ENCODE data around the gene HTR2C. TPM values are rescaled to one million over a fixed set of nuclear protein-coding genes. Genes with fewer than 3 reads are reported as not detected.

The HTR2C gene
- total and polyA plus RNA-seq, 2 of the 4 experiments (the other 2 are of a cell fraction): not detected

DNA sequence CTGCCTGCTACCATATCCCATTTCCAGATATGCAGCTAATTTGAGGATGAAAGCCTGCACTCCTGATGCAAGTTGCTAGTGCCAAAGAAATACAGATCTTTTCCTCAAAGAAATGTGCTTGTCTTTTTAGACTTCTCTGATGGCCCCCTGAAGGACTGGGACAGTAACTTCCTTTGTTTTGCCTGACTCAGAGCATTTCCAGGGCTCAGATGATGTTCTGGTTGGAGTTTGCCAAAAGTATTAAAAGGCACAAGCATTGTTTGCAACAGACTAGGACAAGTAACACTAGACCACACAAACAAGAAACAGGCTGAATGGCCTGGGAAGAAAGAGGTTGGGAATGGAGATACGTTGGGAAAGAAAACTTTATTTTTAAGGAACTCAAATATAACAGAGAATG lies 258.3 kb downstream of the HTR2C start:
- Histone ChIP-seq H3K36me3 (ENCODE audit: control insufficient read depth, insufficient read depth, low read length) (no peaks in the 10 kb centered on the region), H3K4ac (ENCODE audit: low read depth, low read length) (no peak overlapping the region), H3K4me3 (ENCODE audit: insufficient read depth, low read depth, low read length) (no peak overlapping the region), H4K5ac (ENCODE audit: low read depth, low read length) (no peak overlapping the region), H3K9ac (ENCODE audit: low read depth, low read length) (no peak overlapping the region), H3K23ac (ENCODE audit: low read depth, low read length) (no peak overlapping the region), H4K8ac (ENCODE audit: low read depth in 2 of 2, low read length in 2 of 2) (no peak overlapping the region), H3K9me3 (ENCODE audit: control insufficient read depth, insufficient read depth, low read length) (no peaks in the 10 kb centered on the region), H3K56ac (ENCODE audit: extremely low read depth, insufficient read depth, low read length) (no peak overlapping the region), H2AK5ac (ENCODE audit: low read depth, low read length) (no peak overlapping the region), H3K4me2 (ENCODE audit: low read depth, low read length) (no peak overlapping the region), H2BK5ac (ENCODE audit: low read depth, low read length, poor library complexity, severe bottlenecking) (no peak overlapping the region), H3K18ac (ENCODE audit: low read depth, low read length) (no peak overlapping the region), H3K9me1 (ENCODE audit: insufficient read depth, low read length) (no peaks in the 10 kb centered on the region), H3K27me3 (ENCODE audit: control insufficient read depth, insufficient read depth, low read length) (no peaks in the 10 kb centered on the region; the same call in 1 of the 2 replicates), H3K4me1 (ENCODE audit: control insufficient read depth, insufficient read depth, low read length) (no peaks in the 10 kb centered on the region), H2BK20ac (ENCODE audit: low read depth, low read length) (no peak overlapping the region), H2AK9ac (replicated peaks; ENCODE audit: low read depth, low read length, poor library complexity) (no peak overlapping the region), H2BK120ac (ENCODE audit: low read depth, low read length) (no peak overlapping the region), H4K20me1 (ENCODE audit: insufficient read depth, low read length) (no peaks in the 10 kb centered on the region), H2BK15ac (ENCODE audit: low read depth, low read length) (no peak overlapping the region), H3K14ac (replicated peaks; ENCODE audit: low read depth, low read length) (no peak overlapping the region), H3K27ac (ENCODE audit: insufficient read depth, low read length) (no peak overlapping the region), H4K91ac (ENCODE audit: insufficient read depth, low read depth, low read length) (no peak overlapping the region), H2AFZ (replicated peaks; ENCODE audit: low read length, poor library complexity) (no peak overlapping the region), H3K79me1 (ENCODE audit: low read depth in 1 of 2, low read length in 2 of 2) (no peaks in the 10 kb centered on the region)
- ChIA-PET POLR2A (ENCODE audit: unreplicated experiment) (no interaction called here), CTCF (interaction anchor here (0.6 kb wide), 1 partner anchor 1584 kb away, joined by 3 read pairs; no protein-coding TSS in a partner anchor)
- intact Hi-C loops (cut with micrococcal nuclease) (no loop called here), in situ Hi-C loops (cut with MboI; ENCODE audit: low sequenced_read_pairs) (no loop called here), dilution Hi-C loops (cut with HindIII; ENCODE audit: low sequenced_read_pairs, unreplicated experiment) (no loop called here)
- DNase-seq (no peak), ATAC-seq (ENCODE audit: low read depth) (no peak)
- BruUV-seq (replicated peaks): no TSS peak
- no CpG with 5 or more reads among the region's 1 CpG for WGBS, 2 experiments (ENCODE audit: extremely low coverage in 2 of 2, insufficient read length in 1 of 2)
- TF ChIP-seq, protein P1, sequence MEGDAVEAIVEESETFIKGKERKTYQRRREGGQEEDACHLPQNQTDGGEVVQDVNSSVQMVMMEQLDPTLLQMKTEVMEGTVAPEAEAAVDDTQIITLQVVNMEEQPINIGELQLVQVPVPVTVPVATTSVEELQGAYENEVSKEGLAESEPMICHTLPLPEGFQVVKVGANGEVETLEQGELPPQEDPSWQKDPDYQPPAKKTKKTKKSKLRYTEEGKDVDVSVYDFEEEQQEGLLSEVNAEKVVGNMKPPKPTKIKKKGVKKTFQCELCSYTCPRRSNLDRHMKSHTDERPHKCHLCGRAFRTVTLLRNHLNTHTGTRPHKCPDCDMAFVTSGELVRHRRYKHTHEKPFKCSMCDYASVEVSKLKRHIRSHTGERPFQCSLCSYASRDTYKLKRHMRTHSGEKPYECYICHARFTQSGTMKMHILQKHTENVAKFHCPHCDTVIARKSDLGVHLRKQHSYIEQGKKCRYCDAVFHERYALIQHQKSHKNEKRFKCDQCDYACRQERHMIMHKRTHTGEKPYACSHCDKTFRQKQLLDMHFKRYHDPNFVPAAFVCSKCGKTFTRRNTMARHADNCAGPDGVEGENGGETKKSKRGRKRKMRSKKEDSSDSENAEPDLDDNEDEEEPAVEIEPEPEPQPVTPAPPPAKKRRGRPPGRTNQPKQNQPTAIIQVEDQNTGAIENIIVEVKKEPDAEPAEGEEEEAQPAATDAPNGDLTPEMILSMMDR (conservative IDR thresholded peaks at IDR 0.05; ENCODE audit: low read depth, low read length): no peak
- TF ChIP-seq BHLHE40 (IDR thresholded peaks at IDR 0.05; ENCODE audit: low read depth, low read length): no peak
- TF ChIP-seq MAZ (IDR thresholded peaks at IDR 0.05; ENCODE audit: borderline replicate concordance, low read depth, low read length): no peak
- no peak for TF ChIP-seq MAFK (IDR thresholded peaks at IDR 0.05; ENCODE audit: low read depth, low read length)
- TF ChIP-seq RFX5 (IDR thresholded peaks at IDR 0.05; ENCODE audit: low read depth, low read length): no peak
- no peak for TF ChIP-seq POLR2A (IDR thresholded peaks at IDR 0.05; ENCODE audit: low read depth, low read length)
- no peak for TF ChIP-seq CEBPB (IDR thresholded peaks at IDR 0.05; ENCODE audit: low read depth, low read length)
- TF ChIP-seq SMC3 (IDR thresholded peaks at IDR 0.05; ENCODE audit: low read depth, low read length): no peak
- no peak for TF ChIP-seq NFE2L2 (IDR thresholded peaks at IDR 0.05; ENCODE audit: low read depth, low read length)
- TF ChIP-seq RAD21 (IDR thresholded peaks at IDR 0.05; ENCODE audit: low read length): no peak
- TF ChIP-seq, protein P2, sequence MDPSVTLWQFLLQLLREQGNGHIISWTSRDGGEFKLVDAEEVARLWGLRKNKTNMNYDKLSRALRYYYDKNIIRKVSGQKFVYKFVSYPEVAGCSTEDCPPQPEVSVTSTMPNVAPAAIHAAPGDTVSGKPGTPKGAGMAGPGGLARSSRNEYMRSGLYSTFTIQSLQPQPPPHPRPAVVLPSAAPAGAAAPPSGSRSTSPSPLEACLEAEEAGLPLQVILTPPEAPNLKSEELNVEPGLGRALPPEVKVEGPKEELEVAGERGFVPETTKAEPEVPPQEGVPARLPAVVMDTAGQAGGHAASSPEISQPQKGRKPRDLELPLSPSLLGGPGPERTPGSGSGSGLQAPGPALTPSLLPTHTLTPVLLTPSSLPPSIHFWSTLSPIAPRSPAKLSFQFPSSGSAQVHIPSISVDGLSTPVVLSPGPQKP (IDR thresholded peaks at IDR 0.05; ENCODE audit: borderline replicate concordance, low read depth, low read length): no peak
- no peak for TF ChIP-seq FOS (IDR thresholded peaks at IDR 0.05; ENCODE audit: low read depth, low read length)
- TF ChIP-seq RCOR1 (IDR thresholded peaks at IDR 0.05; ENCODE audit: insufficient replicate concordance, low read length): no peak
- no peak for TF ChIP-seq CHD1 (IDR thresholded peaks at IDR 0.05; ENCODE audit: low read depth, low read length)
- no peak for TF ChIP-seq MXI1 (IDR thresholded peaks at IDR 0.05; ENCODE audit: borderline replicate concordance, low read depth, low read length)
- TF ChIP-seq, protein P3, sequence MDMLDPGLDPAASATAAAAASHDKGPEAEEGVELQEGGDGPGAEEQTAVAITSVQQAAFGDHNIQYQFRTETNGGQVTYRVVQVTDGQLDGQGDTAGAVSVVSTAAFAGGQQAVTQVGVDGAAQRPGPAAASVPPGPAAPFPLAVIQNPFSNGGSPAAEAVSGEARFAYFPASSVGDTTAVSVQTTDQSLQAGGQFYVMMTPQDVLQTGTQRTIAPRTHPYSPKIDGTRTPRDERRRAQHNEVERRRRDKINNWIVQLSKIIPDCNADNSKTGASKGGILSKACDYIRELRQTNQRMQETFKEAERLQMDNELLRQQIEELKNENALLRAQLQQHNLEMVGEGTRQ (IDR thresholded peaks at IDR 0.05; ENCODE audit: low read depth, low read length): no peak
